ENCODE results near the gene C19orf25.
A peak's percentile ranks its signal among the peaks of the same experiment; 100 is the strongest.

C19orf25 gene

GRCh38 chr19:1524287-1524971 lies 45.4 kb upstream of the C19orf25 start:
- Histone ChIP-seq H3K4me1 (ENCODE audit: control extremely low read depth in 1 of 4, control insufficient read depth in 4 of 4, insufficient read depth in 4 of 4, low read length in 3 of 4) (peaks cover 0 to 4% (median 0%) of the 10 kb centered on the region in 4 experiments), H3K4me3 (ENCODE audit: control insufficient read depth in 1 of 7, extremely low read depth in 1 of 7, insufficient read depth in 4 of 7, low read depth in 2 of 7, low read length in 6 of 7) (peak overlapping the region in 1 of 7 experiments; percentile 11), H3K9me3 (ENCODE audit: control extremely low read depth in 1 of 5, control insufficient read depth in 4 of 5, insufficient read depth in 2 of 5, low read depth in 1 of 5, low read length in 4 of 5) (no peaks in the 10 kb centered on the region), H3K27ac (ENCODE audit: insufficient read depth in 1 of 2, low read depth in 1 of 2, low read length in 2 of 2, poor library complexity in 1 of 2, severe bottlenecking in 2 of 2) (no peak overlapping the region), H3K27me3 (replicated peaks in 2 of 5; ENCODE audit: control insufficient read depth in 4 of 5, insufficient read depth in 5 of 5, low read length in 4 of 5) (peaks cover 4 to 67% (median 22%) of the 10 kb centered on the region in 5 experiments), H3K36me3 (ENCODE audit: control insufficient read depth in 4 of 4, insufficient read depth in 4 of 4, low read length in 3 of 4) (no peaks in the 10 kb centered on the region)
- 14% methylated on average over 33 of the region's 49 CpGs for WGBS (ENCODE audit: insufficient coverage)
- CTCF ChIA-PET = no interaction called here
- POLR2A ChIA-PET = no interaction called here
- DNase-seq = no peak

GRCh38 chr19:1523412-1524286 lies 44.6 kb upstream of the C19orf25 start, which contains the start of gene PLK5:
Gene PLK5, plus strand, starts transcription at chr19:1524077. Its CDS starts 2,920 bp downstream, at chr19:1526997.
- Histone ChIP-seq H3K36me3 (ENCODE audit: control insufficient read depth in 4 of 4, insufficient read depth in 4 of 4, low read length in 3 of 4) (no peaks in the 10 kb centered on the region), H3K9me3 (ENCODE audit: control extremely low read depth in 1 of 5, control insufficient read depth in 4 of 5, insufficient read depth in 2 of 5, low read depth in 1 of 5, low read length in 4 of 5) (no peaks in the 10 kb centered on the region), H3K27me3 (replicated peaks in 2 of 5; ENCODE audit: control insufficient read depth in 4 of 5, insufficient read depth in 5 of 5, low read length in 4 of 5) (peaks cover 4 to 72% (median 22%) of the 10 kb centered on the region in 5 experiments), H3K4me3 (ENCODE audit: control insufficient read depth in 1 of 7, extremely low read depth in 1 of 7, insufficient read depth in 4 of 7, low read depth in 2 of 7, low read length in 6 of 7) (peak within 1 kb of the TSS in 1 of 7 experiments; percentile 11), H3K4me1 (ENCODE audit: control extremely low read depth in 1 of 4, control insufficient read depth in 4 of 4, insufficient read depth in 4 of 4, low read length in 3 of 4) (peaks cover 0 to 4% (median 0%) of the 10 kb centered on the region in 4 experiments), H3K27ac (ENCODE audit: insufficient read depth in 1 of 2, low read depth in 1 of 2, low read length in 2 of 2, poor library complexity in 1 of 2, severe bottlenecking in 2 of 2) (no peak within 1 kb of the TSS)
- DNase-seq = no peak
- ChIA-PET CTCF (no interaction called here), POLR2A (no interaction called here)
- 8% methylated on average over 49 of the region's 92 CpGs for whole genome bisulfite sequencing (ENCODE audit: insufficient coverage)

GRCh38 chr19:1522838-1523237 lies 43.8 kb upstream of the C19orf25 start:
- H3K36me3 ChIP-seq (ENCODE audit: control insufficient read depth in 4 of 4, insufficient read depth in 4 of 4, low read length in 3 of 4) = no peaks in the 10 kb centered on the region
- WGBS (ENCODE audit: insufficient coverage) = 72% methylated on average over 17 of the region's 18 CpGs
- peaks cover 4 to 77% (median 26%) of the 10 kb centered on the region in 5 experiments for H3K27me3 ChIP-seq (replicated peaks in 2 of 5; ENCODE audit: control insufficient read depth in 4 of 5, insufficient read depth in 5 of 5, low read length in 4 of 5)
- H3K9me3 ChIP-seq (ENCODE audit: control extremely low read depth in 1 of 5, control insufficient read depth in 4 of 5, insufficient read depth in 2 of 5, low read depth in 1 of 5, low read length in 4 of 5) = no peaks in the 10 kb centered on the region
- DNase-seq = no peak
- H3K4me3 ChIP-seq (ENCODE audit: control insufficient read depth in 1 of 7, extremely low read depth in 1 of 7, insufficient read depth in 4 of 7, low read depth in 2 of 7, low read length in 6 of 7) = no peak overlapping the region
- peaks cover 0 to 4% (median 0%) of the 10 kb centered on the region in 4 experiments for H3K4me1 ChIP-seq (ENCODE audit: control extremely low read depth in 1 of 4, control insufficient read depth in 4 of 4, insufficient read depth in 4 of 4, low read length in 3 of 4)
- ChIA-PET POLR2A (no interaction called here), CTCF (no interaction called here)
- no peak overlapping the region for H3K27ac ChIP-seq (ENCODE audit: insufficient read depth in 1 of 2, low read depth in 1 of 2, low read length in 2 of 2, poor library complexity in 1 of 2, severe bottlenecking in 2 of 2)

- WGBS (ENCODE audit: insufficient coverage) = 83% methylated on average over 7 of the region's 10 CpGs
- Histone ChIP-seq H3K4me3 (ENCODE audit: control insufficient read depth in 1 of 7, extremely low read depth in 1 of 7, insufficient read depth in 4 of 7, low read depth in 2 of 7, low read length in 6 of 7) (no peak overlapping the region), H3K27me3 (replicated peaks in 2 of 5; ENCODE audit: control insufficient read depth in 4 of 5, insufficient read depth in 5 of 5, low read length in 4 of 5) (peaks cover 4 to 75% (median 26%) of the 10 kb centered on the region in 5 experiments), H3K4me1 (ENCODE audit: control extremely low read depth in 1 of 4, control insufficient read depth in 4 of 4, insufficient read depth in 4 of 4, low read length in 3 of 4) (peaks cover 0 to 4% (median 0%) of the 10 kb centered on the region in 4 experiments), H3K9me3 (ENCODE audit: control extremely low read depth in 1 of 5, control insufficient read depth in 4 of 5, insufficient read depth in 2 of 5, low read depth in 1 of 5, low read length in 4 of 5) (no peaks in the 10 kb centered on the region), H3K27ac (ENCODE audit: insufficient read depth in 1 of 2, low read depth in 1 of 2, low read length in 2 of 2, poor library complexity in 1 of 2, severe bottlenecking in 2 of 2) (no peak overlapping the region), H3K36me3 (ENCODE audit: control insufficient read depth in 4 of 4, insufficient read depth in 4 of 4, low read length in 3 of 4) (no peaks in the 10 kb centered on the region)
- CTCF ChIA-PET = interaction anchor here (0.7 to 1.2 kb wide), 2 partner anchors 51 to 249 kb away, joined by 3 to 4 read pairs; no protein-coding TSS in a partner anchor
- POLR2A ChIA-PET = no interaction called here
- no peak for DNase-seq
Measured at GRCh38 chr19:1522061-1522460, 43.0 kb upstream of the C19orf25 start.

GRCh38 chr19:1521636-1522035 lies 42.6 kb upstream of the C19orf25 start:
- no peak overlapping the region for H3K4me3 ChIP-seq (ENCODE audit: control insufficient read depth in 1 of 7, extremely low read depth in 1 of 7, insufficient read depth in 4 of 7, low read depth in 2 of 7, low read length in 6 of 7)
- H3K4me1 ChIP-seq (ENCODE audit: control extremely low read depth in 1 of 4, control insufficient read depth in 4 of 4, insufficient read depth in 4 of 4, low read length in 3 of 4) = peaks cover 0 to 4% (median 0%) of the 10 kb centered on the region in 4 experiments
- ChIA-PET CTCF (interaction anchor here (0.7 to 1.2 kb wide), 3 partner anchors 25 to 249 kb away, joined by 3 to 4 read pairs (median 3); no protein-coding TSS in a partner anchor), POLR2A (no interaction called here)
- H3K36me3 ChIP-seq (ENCODE audit: control insufficient read depth in 4 of 4, insufficient read depth in 4 of 4, low read length in 3 of 4) = no peaks in the 10 kb centered on the region
- WGBS (ENCODE audit: insufficient coverage) = 85% methylated on average over 13 of the region's 14 CpGs
- H3K27ac ChIP-seq (ENCODE audit: insufficient read depth in 1 of 2, low read depth in 1 of 2, low read length in 2 of 2, poor library complexity in 1 of 2, severe bottlenecking in 2 of 2) = no peak overlapping the region
- DNase-seq = no peak
- H3K27me3 ChIP-seq (replicated peaks in 2 of 5; ENCODE audit: control insufficient read depth in 4 of 5, insufficient read depth in 5 of 5, low read length in 4 of 5) = peaks cover 4 to 72% (median 26%) of the 10 kb centered on the region in 5 experiments
- H3K9me3 ChIP-seq (ENCODE audit: control extremely low read depth in 1 of 5, control insufficient read depth in 4 of 5, insufficient read depth in 2 of 5, low read depth in 1 of 5, low read length in 4 of 5) = no peaks in the 10 kb centered on the region

GRCh38 chr19:1520203-1520780 lies 41.3 kb upstream of the C19orf25 start:
- H3K4me1 ChIP-seq (ENCODE audit: control extremely low read depth in 1 of 4, control insufficient read depth in 4 of 4, insufficient read depth in 4 of 4, low read length in 3 of 4) = peaks cover 0 to 4% (median 0%) of the 10 kb centered on the region in 4 experiments
- no peaks in the 10 kb centered on the region for H3K36me3 ChIP-seq (ENCODE audit: control insufficient read depth in 4 of 4, insufficient read depth in 4 of 4, low read length in 3 of 4)
- ChIA-PET POLR2A (no interaction called here), CTCF (no interaction called here)
- no peak overlapping the region for H3K27ac ChIP-seq (ENCODE audit: insufficient read depth in 1 of 2, low read depth in 1 of 2, low read length in 2 of 2, poor library complexity in 1 of 2, severe bottlenecking in 2 of 2)
- no peak for DNase-seq
- H3K27me3 ChIP-seq (replicated peaks in 2 of 5; ENCODE audit: control insufficient read depth in 4 of 5, insufficient read depth in 5 of 5, low read length in 4 of 5) = peaks cover 4 to 71% (median 28%) of the 10 kb centered on the region in 5 experiments
- H3K4me3 ChIP-seq (ENCODE audit: control insufficient read depth in 1 of 7, extremely low read depth in 1 of 7, insufficient read depth in 4 of 7, low read depth in 2 of 7, low read length in 6 of 7) = no peak overlapping the region
- 80% methylated on average over 16 of the region's 17 CpGs for WGBS (ENCODE audit: insufficient coverage)
- peaks cover 0 to 4% (median 3%) of the 10 kb centered on the region in 5 experiments for H3K9me3 ChIP-seq (ENCODE audit: control extremely low read depth in 1 of 5, control insufficient read depth in 4 of 5, insufficient read depth in 2 of 5, low read depth in 1 of 5, low read length in 4 of 5)
